ENCODE results near the gene NR2F1.

NR2F1 gene

DNA sequence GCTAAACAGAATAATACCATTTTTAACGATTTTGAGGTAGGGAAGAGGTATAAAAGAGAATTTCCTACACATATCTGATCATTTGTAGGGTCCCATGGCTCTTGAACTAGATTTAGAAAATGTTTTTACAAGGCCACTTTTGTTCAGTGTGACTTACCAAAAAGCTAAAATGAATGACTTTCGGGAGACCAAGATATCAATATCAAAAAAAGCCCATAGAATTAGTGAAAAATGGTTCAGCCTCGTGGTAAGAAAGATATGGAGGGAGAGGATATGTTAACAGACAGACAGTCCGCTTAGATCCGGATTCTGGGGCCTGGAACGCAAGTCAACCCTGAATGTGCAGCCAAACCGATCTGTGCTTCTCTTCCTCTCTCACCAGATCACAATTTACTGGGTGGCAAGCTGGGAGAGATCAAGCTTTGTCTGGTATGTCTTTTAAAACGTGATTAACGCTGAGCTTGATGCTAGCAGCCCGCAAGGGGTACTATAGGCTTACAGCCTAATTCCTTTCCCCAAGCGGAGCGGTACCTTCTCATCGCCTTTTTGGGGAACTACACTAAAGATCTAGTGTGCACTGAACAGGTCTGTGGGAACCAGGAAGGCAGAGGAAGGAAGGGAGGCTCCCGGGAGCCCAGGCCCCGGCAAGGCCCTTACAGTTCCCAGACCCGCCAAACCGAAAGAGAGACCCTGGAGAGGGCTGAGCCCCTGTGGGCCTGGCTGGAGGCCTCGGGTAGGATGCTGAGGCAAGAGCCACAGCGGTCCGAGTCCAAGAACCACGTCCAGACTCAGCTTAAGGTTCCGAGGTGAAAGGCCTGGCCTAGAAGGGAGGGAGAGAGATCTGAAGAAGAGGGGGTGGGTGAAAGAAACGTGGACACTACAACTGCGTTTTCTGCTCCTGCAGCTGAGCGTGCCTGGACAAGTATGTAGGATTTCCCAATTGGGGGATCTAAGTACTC is 4.9 kb upstream of the NR2F1 start:
- no peak for DNase-seq (ENCODE audit: low read depth, low spot score)

DNA sequence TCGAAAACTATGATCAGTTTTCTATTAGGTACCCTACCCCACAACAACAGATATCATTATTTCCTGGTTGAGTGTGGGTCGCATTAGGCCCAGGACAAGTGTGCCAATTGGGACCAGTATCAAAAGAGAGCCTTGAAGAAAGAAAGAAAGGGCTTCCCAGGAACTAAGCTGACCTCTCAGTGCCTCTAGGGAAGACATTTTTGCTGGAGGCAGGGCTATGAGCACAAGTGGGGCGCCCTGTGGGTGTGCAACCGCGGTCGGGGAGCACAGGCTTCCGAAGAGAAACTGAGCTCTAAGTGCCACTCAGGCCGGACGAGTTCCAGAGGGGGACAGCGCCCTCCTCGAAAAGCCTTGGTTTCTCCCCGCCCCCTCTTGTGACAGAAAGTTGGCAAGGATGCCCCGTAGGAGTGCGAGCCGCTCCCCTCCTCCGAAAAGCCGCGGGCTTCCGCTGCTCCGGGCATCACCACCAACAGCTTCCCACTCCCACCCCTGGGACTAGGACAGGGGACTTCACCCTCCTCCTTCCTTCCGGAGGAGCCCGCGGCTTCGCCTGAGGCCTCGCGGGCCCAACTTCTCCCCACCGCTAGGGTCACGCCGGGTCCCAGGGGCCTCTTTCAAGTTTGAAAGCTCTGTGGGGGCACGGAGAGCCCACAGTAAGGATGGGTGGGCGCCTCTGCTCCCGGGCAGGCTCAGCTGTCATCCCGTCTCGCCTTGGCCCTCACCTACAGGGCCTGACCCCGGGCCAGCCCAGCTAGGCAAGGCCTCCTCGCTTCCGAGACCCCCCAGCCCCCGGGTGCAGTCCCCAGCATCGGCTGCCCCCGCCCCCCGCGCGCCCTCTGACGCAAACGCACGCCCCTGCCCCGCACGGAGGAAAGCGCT is 4.0 kb upstream of the NR2F1 start:
- no peak for DNase-seq (ENCODE audit: low read depth, low spot score)

DNA sequence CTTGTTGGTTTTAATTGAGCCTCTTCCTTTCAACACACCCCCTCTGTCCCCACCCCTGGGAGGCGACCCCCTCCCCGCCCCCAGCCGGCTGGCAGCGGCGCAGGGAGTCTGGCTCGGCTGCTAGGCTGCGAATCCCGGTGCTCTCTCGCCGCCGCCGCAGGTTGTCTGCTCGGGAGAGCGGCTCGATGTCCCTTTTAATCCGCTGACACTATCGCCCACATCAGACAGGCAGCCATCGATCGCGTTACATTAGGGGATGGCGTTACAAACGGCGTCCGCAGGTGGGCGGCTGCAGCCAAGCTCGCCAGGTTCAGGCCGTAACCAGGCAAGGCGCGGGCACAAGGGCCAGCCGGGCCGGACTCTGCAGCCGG is 3.3 kb upstream of the NR2F1 start:
- DNase-seq (ENCODE audit: low read depth, low spot score): no peak

DNA sequence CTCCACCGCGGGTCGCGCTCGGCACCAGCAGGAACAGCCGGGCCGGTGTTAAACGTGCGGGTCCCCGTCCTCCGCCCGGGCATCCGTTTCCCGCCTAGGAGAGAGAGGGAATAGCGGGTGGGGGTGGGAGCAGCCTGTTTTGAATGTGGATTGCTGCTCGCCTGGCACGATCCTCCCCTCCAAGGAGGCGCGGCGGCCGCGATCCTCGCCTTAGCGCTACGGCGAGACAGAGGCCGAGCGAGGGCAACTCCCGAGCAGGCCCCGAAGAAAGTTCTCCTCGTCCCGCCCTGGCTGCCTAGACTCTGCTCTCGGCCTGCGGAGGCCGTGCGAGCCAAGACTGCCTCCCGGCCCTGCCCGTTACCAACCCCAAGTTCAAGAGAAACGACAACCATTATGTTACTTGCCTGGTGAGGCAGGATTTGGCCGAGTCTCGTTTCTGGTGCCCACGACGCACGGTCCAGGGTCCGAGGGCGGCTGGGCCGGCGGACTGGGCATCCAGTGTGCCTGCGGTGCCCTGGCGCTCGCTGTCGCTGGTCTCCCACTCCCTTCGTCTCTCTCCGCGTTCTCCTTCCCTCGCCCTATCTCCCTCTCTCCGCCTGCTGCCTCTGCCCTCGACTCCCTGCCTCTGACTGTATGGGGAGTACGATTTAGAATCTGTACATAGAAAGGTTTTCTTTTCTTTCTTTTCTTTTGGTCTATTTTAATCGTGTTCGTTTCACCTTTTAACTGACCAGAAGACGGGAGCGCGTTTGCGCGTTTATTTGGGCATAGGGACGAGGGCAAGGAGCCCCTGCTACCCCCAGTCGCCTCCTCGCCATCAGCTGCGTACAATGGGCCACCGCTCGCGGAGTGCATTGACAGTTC is 2.7 kb upstream of the NR2F1 start:
- no peak for DNase-seq (ENCODE audit: low read depth, low spot score)

DNA sequence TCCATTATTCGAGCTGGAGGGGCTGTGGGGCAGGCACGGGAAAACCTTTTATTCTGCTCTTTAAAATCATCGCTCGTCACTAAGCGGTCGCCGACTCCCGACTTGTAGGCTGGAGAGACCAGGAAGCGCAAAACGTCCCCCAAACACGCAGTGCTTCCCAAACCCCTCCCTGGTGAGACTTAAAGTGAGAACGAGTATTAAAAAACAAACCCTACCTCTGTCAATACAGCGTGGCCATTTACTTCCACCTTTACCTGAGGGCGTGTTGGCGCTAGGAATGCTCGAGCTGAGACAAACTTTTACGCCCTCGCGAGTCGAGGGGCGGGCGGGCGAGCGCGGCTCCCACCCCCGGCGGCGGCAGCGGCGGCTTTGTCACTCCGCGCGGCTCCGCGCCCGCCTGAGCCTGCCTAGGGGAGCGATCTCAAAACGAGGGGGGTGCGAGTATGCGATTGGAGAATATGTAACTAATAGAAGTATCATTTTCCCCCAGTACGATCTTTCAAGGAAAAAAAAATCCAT is 2.0 kb upstream of the NR2F1 start, which contains the start of gene NR2F1-AS1:
NR2F1-AS1 (minus strand) TSS at position 293 of the 519 bp plus-strand sequence.
- no peak for DNase-seq (ENCODE audit: low read depth, low spot score)

DNA sequence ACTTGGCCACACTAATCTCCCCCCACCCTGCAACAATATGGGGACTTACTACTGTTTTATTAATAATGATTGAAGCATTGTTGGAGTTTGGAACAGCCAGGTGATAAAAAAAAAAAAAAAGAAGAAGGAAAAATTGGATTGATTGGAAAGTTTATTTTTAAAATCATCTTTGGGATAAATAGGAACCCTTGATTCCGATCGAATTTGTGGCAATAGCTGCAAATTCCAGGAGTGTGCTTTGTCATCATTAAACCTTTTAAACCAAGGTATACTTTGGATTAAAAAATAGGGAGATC is 907 bp upstream of the NR2F1 start:
- no peak for DNase-seq (ENCODE audit: low read depth, low spot score)

DNA sequence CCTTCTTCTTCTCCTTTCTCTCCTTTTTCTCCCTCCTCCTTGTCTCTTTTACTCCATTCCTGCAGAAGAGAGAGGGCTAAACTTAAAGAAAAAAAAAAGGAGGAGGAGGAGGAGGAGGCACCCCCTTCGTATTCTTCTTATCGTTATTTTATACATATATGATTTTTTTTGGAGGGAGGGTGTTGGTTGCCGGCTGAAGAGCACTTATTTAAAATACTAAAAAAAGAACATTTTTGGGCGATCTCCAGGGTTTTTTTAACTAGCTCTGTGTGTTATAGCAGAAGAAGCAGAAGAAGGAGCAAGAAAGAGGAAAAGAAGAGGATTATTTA is 381 bp downstream of the NR2F1 start:
- DNase-seq (ENCODE audit: low read depth, low spot score): no peak

DNA sequence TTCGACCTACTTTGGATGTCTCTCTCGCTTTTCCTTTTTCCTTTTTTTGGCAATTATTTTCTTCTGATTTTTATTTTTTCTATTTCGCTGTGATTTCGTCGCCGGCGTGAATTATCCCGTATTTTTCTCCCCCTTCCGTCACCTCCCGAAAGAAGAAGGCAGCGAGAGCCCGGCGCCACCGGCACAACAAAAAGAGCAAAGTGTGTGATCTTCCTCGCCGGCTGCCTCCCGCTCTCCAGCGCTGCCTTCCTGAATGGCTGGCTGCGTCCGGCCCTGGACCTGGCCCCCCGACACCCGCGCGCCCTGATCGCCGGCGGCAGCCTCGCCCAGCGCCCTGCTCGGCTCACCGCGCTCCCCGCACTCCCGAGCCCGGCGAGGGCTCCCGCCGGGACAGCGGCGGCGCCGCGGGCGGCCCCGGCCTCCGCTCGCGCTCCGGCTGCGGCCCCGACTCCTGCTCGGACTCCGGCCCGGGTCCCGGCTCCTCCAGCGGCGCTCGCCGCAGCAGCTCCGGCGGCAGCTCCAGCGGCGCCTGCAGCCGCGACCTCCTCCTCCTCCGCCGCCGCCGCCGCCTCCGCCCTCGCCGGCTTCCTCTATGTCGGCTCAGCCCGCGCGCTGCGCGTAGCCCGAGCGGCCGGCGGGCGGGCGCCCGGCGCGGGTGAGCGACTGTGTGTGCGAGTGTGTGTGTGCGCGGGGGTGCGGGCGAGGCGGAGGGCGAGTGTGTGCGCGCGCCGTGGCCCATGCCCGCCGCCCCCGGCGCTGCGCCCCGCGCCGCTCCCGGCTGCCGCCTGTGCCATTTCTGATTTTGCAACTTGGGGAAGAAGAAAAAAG is 960 bp downstream of the NR2F1 start:
- DNase-seq (ENCODE audit: low read depth, low spot score): no peak

DNA sequence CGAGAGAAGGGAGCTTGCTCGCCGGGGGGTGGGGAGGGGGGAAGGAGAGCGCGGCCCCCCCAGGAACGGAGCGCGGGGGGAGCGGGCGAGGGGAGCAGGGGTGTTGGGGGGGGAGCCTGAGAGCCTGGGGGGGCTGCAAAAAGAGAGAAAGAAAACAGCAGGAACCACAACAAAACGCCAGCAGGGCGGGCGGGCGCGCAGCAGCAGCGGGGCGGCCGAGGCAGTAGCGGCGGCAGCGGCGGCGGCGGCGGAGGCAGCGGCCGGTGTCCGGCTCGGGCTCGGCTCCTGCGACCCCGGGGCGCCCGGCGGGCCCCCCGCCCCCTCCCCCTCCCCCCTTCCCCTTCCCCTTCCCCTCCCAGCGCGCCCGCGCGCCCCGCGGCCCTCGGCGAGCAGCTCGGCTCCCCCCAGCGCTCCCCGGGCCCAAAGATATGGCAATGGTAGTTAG is 1.6 kb downstream of the NR2F1 start:
- DNase-seq (ENCODE audit: low read depth, low spot score): no peak

DNA sequence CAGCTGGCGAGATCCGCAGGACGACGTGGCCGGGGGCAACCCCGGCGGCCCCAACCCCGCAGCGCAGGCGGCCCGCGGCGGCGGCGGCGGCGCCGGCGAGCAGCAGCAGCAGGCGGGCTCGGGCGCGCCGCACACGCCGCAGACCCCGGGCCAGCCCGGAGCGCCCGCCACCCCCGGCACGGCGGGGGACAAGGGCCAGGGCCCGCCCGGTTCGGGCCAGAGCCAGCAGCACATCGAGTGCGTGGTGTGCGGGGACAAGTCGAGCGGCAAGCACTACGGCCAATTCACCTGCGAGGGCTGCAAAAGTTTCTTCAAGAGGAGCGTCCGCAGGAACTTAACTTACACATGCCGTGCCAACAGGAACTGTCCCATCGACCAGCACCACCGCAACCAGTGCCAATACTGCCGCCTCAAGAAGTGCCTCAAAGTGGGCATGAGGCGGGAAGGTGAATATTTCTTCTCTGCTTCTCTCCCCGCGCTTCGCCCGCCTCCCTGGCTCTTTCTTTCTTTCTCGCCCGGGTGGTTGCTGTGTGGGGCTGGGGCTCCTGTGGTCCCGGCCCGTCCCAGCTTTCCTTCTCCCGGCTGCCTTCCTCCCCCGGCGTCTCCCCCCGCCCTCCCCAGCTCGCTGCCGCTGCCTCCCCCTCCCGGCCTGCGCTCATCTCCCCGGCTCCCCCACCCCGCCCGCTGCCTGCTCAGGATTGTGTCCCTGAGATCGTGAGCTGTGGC is 2.2 kb downstream of the NR2F1 start:
- no peak for DNase-seq (ENCODE audit: low read depth, low spot score)

DNA sequence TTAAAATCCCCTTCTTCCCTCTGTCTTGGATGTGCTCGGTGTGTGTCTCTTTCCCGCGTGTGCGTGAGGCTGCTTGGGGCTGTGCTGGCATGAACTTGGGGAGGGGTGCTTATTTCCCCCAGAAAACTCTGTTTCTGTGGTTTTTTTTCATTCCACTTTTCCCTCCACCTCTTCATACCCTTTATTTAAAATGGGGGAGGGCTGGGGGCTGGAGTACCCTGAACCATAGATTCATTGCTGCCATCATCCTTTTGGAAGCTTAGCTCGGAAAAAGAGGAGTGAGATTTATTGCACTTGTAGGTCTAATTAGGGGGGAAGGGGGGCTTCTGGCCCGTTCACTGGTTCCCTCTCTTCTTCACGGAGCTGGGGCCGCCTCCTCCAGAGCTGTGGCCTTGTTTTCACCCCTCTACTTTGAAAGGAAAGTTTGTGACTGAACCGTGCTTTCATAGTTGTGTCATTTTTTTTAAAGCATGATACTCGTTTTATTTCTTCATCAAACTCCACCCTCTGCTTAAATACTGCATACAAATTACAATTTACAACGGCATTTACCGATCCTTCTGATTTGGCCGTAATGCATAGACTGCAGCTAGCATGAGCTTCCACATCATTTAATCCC is 2.9 kb downstream of the NR2F1 start:
- no peak for DNase-seq (ENCODE audit: low read depth, low spot score)

DNA sequence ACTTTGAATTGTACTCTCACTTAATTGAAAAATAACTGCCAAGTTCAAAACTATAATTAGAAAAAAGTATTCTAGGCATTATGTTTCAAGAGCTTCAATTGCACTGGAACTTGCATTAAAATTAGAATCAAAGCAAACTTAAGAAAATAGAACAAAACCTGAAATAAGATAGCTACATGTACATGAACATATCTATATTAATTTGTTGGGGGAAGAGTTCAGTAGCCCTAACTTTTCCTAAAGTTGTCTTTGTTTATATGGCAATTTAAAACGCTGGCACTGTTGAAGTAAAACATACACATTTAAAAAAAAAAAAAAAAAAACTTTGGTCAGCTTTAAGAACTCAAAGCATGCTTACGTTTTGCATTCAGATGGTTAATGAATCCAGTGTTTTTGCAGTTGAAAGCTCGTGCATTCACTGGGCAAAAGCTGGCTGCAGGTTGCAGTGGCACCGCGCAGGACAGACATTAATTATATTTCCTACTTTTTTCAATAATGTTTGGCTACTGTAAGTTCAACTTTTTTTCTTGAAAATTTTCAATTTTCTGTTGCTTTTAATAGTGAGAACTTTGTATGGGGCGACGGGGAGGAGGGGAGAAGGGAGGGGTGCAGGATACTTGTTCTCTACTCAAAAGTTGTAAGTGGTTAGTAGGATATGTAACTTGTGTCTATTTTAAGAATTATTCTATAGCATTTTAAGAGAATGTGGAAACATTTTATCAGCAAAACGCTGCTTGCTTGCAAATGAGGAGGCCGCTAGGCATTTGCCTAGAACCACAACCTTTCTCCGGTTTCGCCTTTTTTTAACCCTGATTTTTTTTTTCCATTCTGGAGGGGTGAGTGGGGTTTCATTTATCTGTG is 3.9 kb downstream of the NR2F1 start:
- no peak for DNase-seq (ENCODE audit: low read depth, low spot score)

DNA sequence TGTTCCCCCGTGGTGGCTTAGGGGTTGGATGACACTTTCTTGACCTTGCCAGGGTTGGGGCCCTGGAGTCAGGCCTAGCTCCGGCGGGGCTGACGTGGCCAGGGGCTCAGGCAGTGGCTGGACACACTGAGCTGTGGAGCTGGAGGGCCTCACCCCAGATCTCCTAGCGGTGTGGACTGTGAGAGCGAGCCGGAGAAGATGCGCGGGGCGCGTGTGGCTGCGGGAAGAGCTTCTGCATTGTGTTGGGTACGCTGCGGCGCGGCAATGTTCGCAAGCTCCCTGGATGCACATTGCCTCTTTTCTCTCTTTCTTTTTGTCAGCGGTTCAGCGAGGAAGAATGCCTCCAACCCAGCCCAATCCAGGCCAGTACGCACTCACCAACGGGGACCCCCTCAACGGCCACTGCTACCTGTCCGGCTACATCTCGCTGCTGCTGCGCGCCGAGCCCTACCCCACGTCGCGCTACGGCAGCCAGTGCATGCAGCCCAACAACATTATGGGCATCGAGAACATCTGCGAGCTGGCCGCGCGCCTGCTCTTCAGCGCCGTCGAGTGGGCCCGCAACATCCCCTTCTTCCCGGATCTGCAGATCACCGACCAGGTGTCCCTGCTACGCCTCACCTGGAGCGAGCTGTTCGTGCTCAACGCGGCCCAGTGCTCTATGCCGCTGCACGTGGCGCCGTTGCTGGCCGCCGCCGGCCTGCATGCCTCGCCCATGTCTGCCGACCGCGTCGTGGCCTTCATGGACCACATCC is 4.8 kb downstream of the NR2F1 start:
- no peak for DNase-seq (ENCODE audit: low read depth, low spot score)

DNA sequence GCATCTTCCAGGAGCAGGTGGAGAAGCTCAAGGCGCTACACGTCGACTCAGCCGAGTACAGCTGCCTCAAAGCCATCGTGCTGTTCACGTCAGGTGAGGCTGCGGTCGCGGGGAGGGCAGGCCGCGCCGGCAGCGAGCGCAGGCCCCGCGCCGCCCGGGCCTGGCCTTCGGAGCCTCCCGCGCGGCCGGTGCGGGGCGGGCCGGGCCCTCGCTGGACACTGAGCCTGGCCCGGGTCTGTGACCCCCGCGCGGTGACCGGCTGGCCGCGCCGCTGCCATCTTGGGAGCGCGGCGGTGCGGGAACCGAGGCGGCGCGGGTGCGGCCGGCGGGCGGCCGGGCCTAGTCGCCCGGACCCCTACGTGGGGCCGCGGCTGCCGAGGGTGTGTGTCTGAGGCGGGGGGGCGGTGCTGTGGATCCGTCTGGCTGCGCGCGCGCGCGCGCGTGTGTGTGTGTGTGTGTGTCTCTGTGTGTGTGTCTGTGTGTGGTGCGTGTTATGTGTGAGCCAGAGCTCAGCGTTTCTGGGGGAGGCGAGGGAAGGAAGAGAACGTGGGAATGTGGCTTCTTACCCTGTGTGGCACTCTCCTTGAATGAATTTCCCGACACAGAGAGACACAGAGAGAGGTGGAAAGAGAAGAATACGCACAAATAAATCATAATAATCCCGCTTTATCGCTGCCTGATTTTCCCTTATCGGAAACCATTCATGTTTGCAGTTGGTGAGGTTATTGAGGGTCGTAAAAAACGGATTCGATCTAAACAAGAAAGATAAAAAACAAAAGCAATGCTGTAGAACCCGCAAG is 5.5 kb downstream of the NR2F1 start:
- DNase-seq (ENCODE audit: low read depth, low spot score): no peak

DNA sequence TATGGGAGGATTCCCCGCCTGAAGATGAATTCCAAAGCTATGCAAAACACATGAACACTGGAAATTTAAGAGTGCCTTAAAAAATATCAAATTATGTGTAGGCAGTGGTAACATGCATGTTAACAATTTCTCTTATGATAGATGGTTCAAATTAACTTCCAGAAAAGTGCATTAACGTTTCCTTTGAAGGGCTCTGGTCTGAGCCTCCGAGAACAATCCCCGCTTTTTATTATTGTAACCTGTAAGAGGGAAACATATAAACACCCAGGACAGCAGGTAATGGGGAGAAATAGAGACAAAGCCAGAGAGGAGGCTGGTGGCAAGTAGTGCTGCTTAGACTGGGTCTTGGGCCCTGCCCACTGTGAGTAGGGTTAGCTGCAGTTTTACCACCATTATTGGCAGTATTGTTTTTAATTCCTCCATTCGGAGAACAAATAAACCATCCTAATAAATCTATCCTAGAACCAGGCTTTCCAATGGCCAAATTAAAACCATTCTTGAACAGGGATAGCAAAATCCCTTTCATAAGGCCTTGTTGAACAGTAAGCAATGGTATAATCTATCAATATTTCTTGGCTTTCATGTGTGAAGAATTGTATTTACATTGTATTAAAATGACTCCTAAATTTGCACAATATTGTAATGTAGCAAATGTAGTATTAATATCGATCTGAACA is 6.3 kb downstream of the NR2F1 start:
- DNase-seq (ENCODE audit: low read depth, low spot score): no peak

DNA sequence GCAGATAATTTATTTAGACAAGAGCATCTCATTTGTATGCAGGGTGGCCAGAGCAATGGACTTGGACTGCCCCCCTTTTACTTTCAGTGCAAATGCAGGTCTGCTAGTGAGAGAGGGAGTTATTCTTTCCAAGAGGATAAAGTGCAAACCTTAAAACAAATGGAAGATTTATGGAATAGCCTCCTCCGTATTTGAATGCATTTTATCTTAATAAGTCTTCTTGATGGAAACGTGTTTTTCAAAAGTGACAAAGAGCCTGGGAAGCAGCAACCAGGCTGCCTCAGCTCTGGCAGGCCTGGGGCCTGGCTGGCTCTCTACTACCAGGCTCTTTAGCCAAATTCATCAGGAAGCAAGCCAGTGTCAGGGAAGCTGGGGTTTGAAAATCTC is 6.8 kb downstream of the NR2F1 start:
- DNase-seq (ENCODE audit: low read depth, low spot score): no peak

DNA sequence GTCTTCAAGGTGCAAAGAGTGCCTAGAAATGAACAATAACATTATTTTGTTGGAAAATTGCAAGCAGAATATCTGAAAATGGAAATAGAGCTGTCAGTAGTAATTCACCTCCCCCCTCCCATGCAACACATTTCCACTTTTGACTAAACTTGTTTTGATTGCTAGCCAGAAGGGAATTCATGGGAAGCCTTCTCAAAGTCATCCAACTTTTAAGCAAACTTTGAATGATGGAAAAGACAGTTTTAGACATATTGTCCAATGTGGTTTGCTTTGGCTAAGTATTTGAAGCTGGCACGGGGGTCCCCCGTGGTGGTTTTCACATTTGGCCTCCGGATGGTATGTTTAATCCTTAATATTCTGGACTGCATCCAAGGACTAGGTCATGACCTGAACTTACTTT is 7.5 kb downstream of the NR2F1 start:
- DNase-seq (ENCODE audit: low read depth, low spot score): no peak

All from activated CD4-positive, CD25-positive, alpha-beta regulatory T cell treated with anti-CD3 and anti-CD28 coated beads, Interleukin-2, amount 50 U/mL, for 16 hours (primary cell).